IMR-90 (cell line): ENCODE data around the gene DDC. TPM values are rescaled to one million over a fixed set of nuclear protein-coding genes. Genes with fewer than 3 reads are reported as not detected.

Experiments used
- ATAC-seq: fragments of 200-7000 bp; cut with Tn5 transposase; 2 replicates; pipeline ENCODE4 v1.9.1; 2020; ENCODE audit warnings: low read depth, mild to moderate bottlenecking, moderate library complexity
- BruUV-seq: library from RNA; stranded (reverse); fragments of 400-500 nt; replicated peaks from 2 replicates; lab custom pipeline; 2021; lab: Mats Ljungman, UMichigan
- CTCF ChIA-PET: fragments of 300-600 bp; formaldehyde crosslinking; extraction: SDS; loops from one replicate; lab custom pipeline; 2021; ENCODE audit warnings: antibody characterized with exemption; lab: Yijun Ruan, JAX
- POLR2A ChIA-PET: fragments of 300-600 bp; sonication (Branson Sonifier 250); formaldehyde crosslinking; loops from one replicate; lab custom pipeline; 2022; ENCODE audit warnings: antibody characterized with exemption; ENCODE audit not compliant: unreplicated experiment; lab: Charles Lee
- DNase-seq: peaks from one replicate; pipeline ENCODE4 v3.0.0; 2013
- H2AFZ ChIP-seq: replicated peaks from 2 replicates; pipeline ENCODE3; 2013; ENCODE audit warnings: low read length, mild to moderate bottlenecking; ENCODE audit not compliant: poor library complexity
- H2AK5ac ChIP-seq: 2 replicates; pipeline ENCODE4 v1.6.1; 2013; ENCODE audit warnings: low read depth, low read length, inconsistent platforms
- H2AK9ac ChIP-seq: replicated peaks from 2 replicates; pipeline ENCODE3; 2013; ENCODE audit warnings: mild to moderate bottlenecking, low read depth, low read length, moderate library complexity; ENCODE audit not compliant: poor library complexity
- H2BK120ac ChIP-seq: 2 replicates; pipeline ENCODE4 v1.6.1; 2013; ENCODE audit warnings: low read depth, low read length, inconsistent platforms
- H2BK15ac ChIP-seq: 3 replicates; pipeline ENCODE4 v1.6.1; 2013; ENCODE audit warnings: low read depth, low read length, inconsistent platforms
- H2BK20ac ChIP-seq: 2 replicates; pipeline ENCODE4 v1.6.1; 2013; ENCODE audit warnings: low read depth, mild to moderate bottlenecking, inconsistent platforms, low read length, moderate library complexity
- H2BK5ac ChIP-seq: 2 replicates; pipeline ENCODE4 v1.6.1; 2013; ENCODE audit warnings: mild to moderate bottlenecking, low read depth, low read length, inconsistent platforms; ENCODE audit not compliant: poor library complexity, severe bottlenecking
- H3K14ac ChIP-seq: replicated peaks from 2 replicates; pipeline ENCODE4 v1.6.1; 2013; ENCODE audit warnings: low read depth, low read length, inconsistent platforms
- H3K18ac ChIP-seq: 2 replicates; pipeline ENCODE4 v1.6.1; 2013; ENCODE audit warnings: low read depth, low read length, control low read depth
- H3K23ac ChIP-seq: 2 replicates; pipeline ENCODE4 v1.6.1; 2013; ENCODE audit warnings: low read depth, low read length, inconsistent platforms
- H3K27ac ChIP-seq: 2 replicates; pipeline ENCODE4 v1.5.1; 2013; ENCODE audit warnings: mild to moderate bottlenecking, control low read depth, low read length; ENCODE audit not compliant: insufficient read depth
- H3K27me3 ChIP-seq: 2 replicates; pipeline ENCODE4 v1.6.1; 2013; ENCODE audit warnings: low read length; ENCODE audit not compliant: control insufficient read depth, insufficient read depth
- H3K36me3 ChIP-seq: 2 replicates; pipeline ENCODE4 v1.6.1; 2013; ENCODE audit warnings: low read length, mixed read lengths; ENCODE audit not compliant: control insufficient read depth, insufficient read depth
- H3K4ac ChIP-seq: 2 replicates; pipeline ENCODE4 v1.6.1; 2013; ENCODE audit warnings: low read depth, low read length, inconsistent platforms
- H3K4me1 ChIP-seq: 2 replicates; pipeline ENCODE4 v1.6.1; 2013; ENCODE audit warnings: low read length, mixed read lengths; ENCODE audit not compliant: control insufficient read depth, insufficient read depth
- H3K4me2 ChIP-seq: 2 replicates; pipeline ENCODE4 v1.6.1; 2013; ENCODE audit warnings: low read depth, mild to moderate bottlenecking, control low read depth, low read length, moderate library complexity
- H3K4me3 ChIP-seq: 2 replicates; pipeline ENCODE4 v1.5.1; 2013; ENCODE audit warnings: low read depth, mild to moderate bottlenecking, control low read depth, low read length, moderate library complexity; ENCODE audit not compliant: insufficient read depth
- H3K56ac ChIP-seq: 2 replicates; pipeline ENCODE4 v1.6.1; 2013; ENCODE audit warnings: low read length, inconsistent platforms; ENCODE audit not compliant: insufficient read depth; ENCODE audit errors: extremely low read depth
- H3K79me1 ChIP-seq, 2 experiments: 2 replicates each; pipeline ENCODE4 v1.6.1; 2013; ENCODE audit warnings: low read length in 2 of 2, inconsistent platforms in 1 of 2, low read depth in 1 of 2
- H3K9ac ChIP-seq: 2 replicates; pipeline ENCODE4 v1.6.1; 2013; ENCODE audit warnings: low read depth, low read length, control low read depth
- H3K9me1 ChIP-seq: 2 replicates; pipeline ENCODE4 v1.6.1; 2013; ENCODE audit warnings: low read length, inconsistent platforms; ENCODE audit not compliant: insufficient read depth
- H3K9me3 ChIP-seq: 2 replicates; pipeline ENCODE4 v1.6.1; 2013; ENCODE audit warnings: low read length; ENCODE audit not compliant: control insufficient read depth, insufficient read depth
- H4K20me1 ChIP-seq: 2 replicates; pipeline ENCODE4 v1.6.1; 2013; ENCODE audit warnings: low read length, inconsistent platforms; ENCODE audit not compliant: insufficient read depth
- H4K5ac ChIP-seq: 2 replicates; pipeline ENCODE4 v1.6.1; 2013; ENCODE audit warnings: mild to moderate bottlenecking, low read depth, low read length, control low read depth
- H4K8ac ChIP-seq, 2 experiments: 2 replicates each; pipeline ENCODE4 v1.6.1; 2013; ENCODE audit warnings: low read depth in 2 of 2, low read length in 2 of 2, control low read depth in 1 of 2, inconsistent platforms in 1 of 2
- H4K91ac ChIP-seq: 2 replicates; pipeline ENCODE4 v1.6.1; 2013; ENCODE audit warnings: low read depth, low read length, inconsistent platforms; ENCODE audit not compliant: insufficient read depth
- CEBPB ChIP-seq: IDR thresholded peaks from 2 replicates; pipeline ENCODE4 v1.6.1; 2012; ENCODE audit warnings: low read depth, low read length, improper control_type of control experiment
- CHD1 ChIP-seq: IDR thresholded peaks from 2 replicates; pipeline ENCODE4 v1.6.1; 2012; ENCODE audit warnings: low read depth, low read length, improper control_type of control experiment
- FOS ChIP-seq: fragments of 150-350 bp; IDR thresholded peaks from 2 replicates; pipeline ENCODE4 v1.6.1; 2016; ENCODE audit warnings: low read depth, low read length
- MAFK ChIP-seq: IDR thresholded peaks from 2 replicates; pipeline ENCODE4 v1.6.1; 2012; ENCODE audit warnings: low read depth, low read length, improper control_type of control experiment
- NFE2L2 ChIP-seq: fragments of 150-350 bp; IDR thresholded peaks from 2 replicates; pipeline ENCODE4 v1.6.1; 2016; ENCODE audit warnings: low read depth, mild to moderate bottlenecking, low read length
- POLR2A ChIP-seq: IDR thresholded peaks from 2 replicates; pipeline ENCODE4 v1.6.1; 2012; ENCODE audit warnings: mild to moderate bottlenecking, low read depth, low read length
- RAD21 ChIP-seq: IDR thresholded peaks from 2 replicates; pipeline ENCODE4 v1.6.1; 2012; ENCODE audit warnings: low read length, improper control_type of control experiment
- RFX5 ChIP-seq: IDR thresholded peaks from 2 replicates; pipeline ENCODE4 v1.8.0; 2012; ENCODE audit warnings: low read depth, mild to moderate bottlenecking, low read length, moderate library complexity
- WGBS, 2 experiments: methylation state at CpG; one replicate each; pipeline versions ENCODE4 v1.1.5 to v1.1.7; 2013; ENCODE audit warnings: missing lambda C conversion rate in 2 of 2; ENCODE audit not compliant: insufficient read length in 1 of 2; ENCODE audit errors: extremely low coverage in 2 of 2; 5-methylcytosine and 5-hydroxymethylcytosine counted together
- dilution Hi-C: fragments of 300-500 bp; cut with HindIII; formaldehyde crosslinking; loops from one replicate; pipeline ENCODE4 v1.14.3; 2018; ENCODE audit warnings: low sequenced_read_pairs; ENCODE audit not compliant: unreplicated experiment
- in situ Hi-C: fragments of 300-500 bp; cut with MboI; formaldehyde crosslinking; loops from 3 replicates; pipeline ENCODE4 v1.14.3; 2019; ENCODE audit warnings: low sequenced_read_pairs, inconsistent platforms, mixed read lengths
- intact Hi-C: fragments of 100-400 bp; cut with micrococcal nuclease; formaldehyde crosslinking; loops from 2 replicates; pipeline ENCODE4 v1.10.0; 2022
- polyA plus RNA-seq, 3 experiments: library from polyadenylated mRNA; depleted of rRNA; stranded (reverse); fragments of >200 nt; gene quantifications; 2 replicates each; pipeline ENCODE4 v1.2.3, GENCODE V29; 2012; ENCODE audit warnings: low replicate concordance in 1 of 3
- total RNA-seq: library from RNA; depleted of rRNA; stranded (reverse); fragments of >200 nt; gene quantifications from 2 replicates; pipeline ENCODE4 v1.2.3, GENCODE V29; 2012
- TF ChIP-seq, protein P1 (sequence below): conservative IDR thresholded peaks from 2 replicates; pipeline ENCODE4 v1.5.1; 2012; ENCODE audit warnings: mild to moderate bottlenecking, low read depth, low read length, improper control_type of control experiment
- TF ChIP-seq, protein P2 (sequence below): fragments of 150-350 bp; IDR thresholded peaks from 2 replicates; pipeline ENCODE4 v1.6.1; 2016; ENCODE audit warnings: low read depth, mild to moderate bottlenecking, low read length, moderate library complexity, borderline replicate concordance

DDC gene
- total and polyA plus RNA-seq, 2 of the 4 experiments (the other 2 are of a cell fraction): not detected

DNA sequence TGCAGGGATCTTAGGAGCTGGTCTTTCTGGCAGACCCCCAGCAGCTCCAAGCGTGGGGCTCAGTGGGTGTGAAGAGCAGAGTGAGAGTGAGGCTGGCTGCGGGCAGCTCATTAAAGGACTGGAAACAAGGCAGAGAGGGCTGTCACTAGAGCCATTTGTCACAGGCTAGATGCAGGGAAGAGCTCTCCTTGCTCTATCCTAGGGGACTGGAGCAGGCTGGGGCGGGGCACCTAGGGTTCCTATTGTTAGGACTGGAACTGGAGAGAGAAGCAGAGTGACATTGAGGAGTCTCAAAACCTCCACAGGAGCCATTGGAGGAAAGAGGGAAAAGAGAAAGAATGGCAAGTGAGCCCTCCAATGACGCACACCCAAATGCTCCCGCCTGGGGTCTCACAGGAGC is 772 bp upstream of the DDC start:
- H3K4me1 ChIP-seq: no peaks in the 10 kb centered on the region
- H4K8ac ChIP-seq: no peak overlapping the region
- no peak overlapping the region for H3K27ac ChIP-seq
- H4K91ac ChIP-seq: no peak overlapping the region
- intact Hi-C loops: no loop called here
- no peak overlapping the region for H3K4me2 ChIP-seq
- no peak overlapping the region for H2BK120ac ChIP-seq
- no peak overlapping the region for H3K18ac ChIP-seq
- no peak overlapping the region for H2AK9ac ChIP-seq
- H2BK5ac ChIP-seq: no peak overlapping the region
- no peak overlapping the region for H3K56ac ChIP-seq
- H3K4me3 ChIP-seq: no peak overlapping the region
- no peak for DNase-seq
- H3K4ac ChIP-seq: no peak overlapping the region
- 0 out of 2 replicates have a peak, but pooled peaks cover 1% of the 10 kb centered on the region for H3K9me3 ChIP-seq
- no peaks in the 10 kb centered on the region for H3K79me1 ChIP-seq
- H2BK20ac ChIP-seq: no peak overlapping the region
- POLR2A ChIA-PET: no interaction called here
- no peak overlapping the region for H2BK15ac ChIP-seq
- no peak overlapping the region for H4K5ac ChIP-seq
- dilution Hi-C loops: no loop called here
- H3K23ac ChIP-seq: no peak overlapping the region
- 92% methylated on average over 2 of the region's 5 CpGs; no CpG with 5 or more reads in 1 of the 2 experiments for WGBS, 2 experiments
- no peaks in the 10 kb centered on the region for H4K20me1 ChIP-seq
- ATAC-seq: no peak
- H2AFZ ChIP-seq: no peak overlapping the region
- CTCF ChIA-PET: interaction anchor here (0.9 kb wide), 1 partner anchor 12 kb away, joined by 4 read pairs; no protein-coding TSS in a partner anchor
- no peak overlapping the region for H3K9ac ChIP-seq
- H3K14ac ChIP-seq: no peak overlapping the region
- BruUV-seq: no TSS peak
- H3K9me1 ChIP-seq: no peaks in the 10 kb centered on the region; the same call in 1 of the 2 replicates
- in situ Hi-C loops: no loop called here
- H2AK5ac ChIP-seq: no peak overlapping the region
- TF ChIP-seq NFE2L2: no peak
- TF ChIP-seq, protein P1, sequence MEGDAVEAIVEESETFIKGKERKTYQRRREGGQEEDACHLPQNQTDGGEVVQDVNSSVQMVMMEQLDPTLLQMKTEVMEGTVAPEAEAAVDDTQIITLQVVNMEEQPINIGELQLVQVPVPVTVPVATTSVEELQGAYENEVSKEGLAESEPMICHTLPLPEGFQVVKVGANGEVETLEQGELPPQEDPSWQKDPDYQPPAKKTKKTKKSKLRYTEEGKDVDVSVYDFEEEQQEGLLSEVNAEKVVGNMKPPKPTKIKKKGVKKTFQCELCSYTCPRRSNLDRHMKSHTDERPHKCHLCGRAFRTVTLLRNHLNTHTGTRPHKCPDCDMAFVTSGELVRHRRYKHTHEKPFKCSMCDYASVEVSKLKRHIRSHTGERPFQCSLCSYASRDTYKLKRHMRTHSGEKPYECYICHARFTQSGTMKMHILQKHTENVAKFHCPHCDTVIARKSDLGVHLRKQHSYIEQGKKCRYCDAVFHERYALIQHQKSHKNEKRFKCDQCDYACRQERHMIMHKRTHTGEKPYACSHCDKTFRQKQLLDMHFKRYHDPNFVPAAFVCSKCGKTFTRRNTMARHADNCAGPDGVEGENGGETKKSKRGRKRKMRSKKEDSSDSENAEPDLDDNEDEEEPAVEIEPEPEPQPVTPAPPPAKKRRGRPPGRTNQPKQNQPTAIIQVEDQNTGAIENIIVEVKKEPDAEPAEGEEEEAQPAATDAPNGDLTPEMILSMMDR: no peak
- TF ChIP-seq, protein P2, sequence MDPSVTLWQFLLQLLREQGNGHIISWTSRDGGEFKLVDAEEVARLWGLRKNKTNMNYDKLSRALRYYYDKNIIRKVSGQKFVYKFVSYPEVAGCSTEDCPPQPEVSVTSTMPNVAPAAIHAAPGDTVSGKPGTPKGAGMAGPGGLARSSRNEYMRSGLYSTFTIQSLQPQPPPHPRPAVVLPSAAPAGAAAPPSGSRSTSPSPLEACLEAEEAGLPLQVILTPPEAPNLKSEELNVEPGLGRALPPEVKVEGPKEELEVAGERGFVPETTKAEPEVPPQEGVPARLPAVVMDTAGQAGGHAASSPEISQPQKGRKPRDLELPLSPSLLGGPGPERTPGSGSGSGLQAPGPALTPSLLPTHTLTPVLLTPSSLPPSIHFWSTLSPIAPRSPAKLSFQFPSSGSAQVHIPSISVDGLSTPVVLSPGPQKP: no peak
- no peak for TF ChIP-seq CEBPB
- TF ChIP-seq POLR2A: no peak
- no peak for TF ChIP-seq RFX5
- TF ChIP-seq CHD1: no peak
- no peak for TF ChIP-seq RAD21
- no peak for TF ChIP-seq FOS
- TF ChIP-seq MAFK: no peak
- no peaks in the 10 kb centered on the region for H3K36me3 ChIP-seq
- peaks cover 9% of the 10 kb centered on the region for H3K27me3 ChIP-seq
